Neural cell (in vitro differentiated cells): ENCODE data around the gene MYBL2. TPM values are rescaled to one million over a fixed set of nuclear protein-coding genes. Genes with fewer than 3 reads are reported as not detected.

Experiments used
- H2AFZ ChIP-seq: fragments of 200-600, 300-800 bp; sonication (generic), shearing (Covaris generic); 2 replicates; pipeline ENCODE4 v1.6.0; 2014; ENCODE audit warnings: low read depth, mild to moderate bottlenecking, antibody characterized with exemption, low read length, moderate library complexity
- H3F3A ChIP-seq: fragments of 200-600 bp; shearing (Covaris generic); 2 replicates; pipeline ENCODE4 v1.6.1; 2016; ENCODE audit warnings: mild to moderate bottlenecking, moderate library complexity, mixed read lengths, antibody characterized with exemption, low read length; ENCODE audit not compliant: insufficient read depth, poor library complexity, severe bottlenecking
- H3K27ac ChIP-seq: fragments of 200-600, 300-800 bp; sonication (generic), shearing (Covaris generic); 2 replicates; pipeline ENCODE4 v1.5.1; 2014; ENCODE audit warnings: mild to moderate bottlenecking, low read length, moderate library complexity
- H3K27me3 ChIP-seq: fragments of 300-800, 200-600 bp; sonication (generic), shearing (Covaris generic); 2 replicates; pipeline ENCODE4 v1.6.0; 2014; ENCODE audit warnings: mild to moderate bottlenecking, low read depth, low read length, moderate library complexity; ENCODE audit not compliant: insufficient read depth
- H3K36me3 ChIP-seq: fragments of 300-800, 200-600 bp; sonication (generic), shearing (Covaris generic); 2 replicates; pipeline ENCODE4 v1.5.1; 2014; ENCODE audit warnings: mild to moderate bottlenecking, antibody characterized with exemption, low read length, moderate library complexity; ENCODE audit not compliant: insufficient read depth
- H3K4me2 ChIP-seq: fragments of 300-800, 200-600 bp; sonication (generic), shearing (Covaris generic); 2 replicates; pipeline ENCODE4 v1.6.0; 2014; ENCODE audit warnings: mild to moderate bottlenecking, low read length
- H3K4me3 ChIP-seq: fragments of 300-800, 200-600 bp; sonication (generic), shearing (Covaris generic); 2 replicates; pipeline ENCODE4 v1.5.1; 2014; ENCODE audit warnings: mild to moderate bottlenecking, low read length, moderate library complexity
- H3K79me2 ChIP-seq: fragments of 200-600 bp; shearing (Covaris generic); replicated peaks from 2 replicates; pipeline ENCODE4 v1.6.0; 2014; ENCODE audit warnings: mild to moderate bottlenecking, low read length, moderate library complexity; ENCODE audit not compliant: insufficient read depth
- H3K9ac ChIP-seq: fragments of 300-800, 200-600 bp; sonication (generic), shearing (Covaris generic); 2 replicates; pipeline ENCODE4 v1.6.1; 2016; ENCODE audit warnings: mild to moderate bottlenecking, low read length, mixed read lengths
- H3K9me2 ChIP-seq: fragments of 200-600 bp; shearing (Covaris generic); 2 replicates; pipeline ENCODE4 v1.6.1; 2016; ENCODE audit warnings: mild to moderate bottlenecking, low read length, mixed read lengths; ENCODE audit not compliant: insufficient read depth
- H3K9me3 ChIP-seq: fragments of 200-600, 300-800 bp; sonication (generic), shearing (Covaris generic); 2 replicates; pipeline ENCODE4 v1.6.1; 2016; ENCODE audit warnings: mild to moderate bottlenecking, mixed run types, low read length, moderate library complexity, mixed read lengths
- H4K20me1 ChIP-seq: fragments of 200-600 bp; shearing (Covaris generic); 2 replicates; pipeline ENCODE4 v1.6.1; 2016; ENCODE audit warnings: mild to moderate bottlenecking, mixed run types; ENCODE audit not compliant: insufficient read depth
- CTCF ChIP-seq: fragments of 450-650 bp; IDR thresholded peaks from 2 replicates; pipeline ENCODE4 v1.5.1; 2014; ENCODE audit warnings: antibody characterized with exemption, mild to moderate bottlenecking, moderate library complexity; ENCODE audit not compliant: poor library complexity, severe bottlenecking
- EP300 ChIP-seq: fragments of 450-650 bp; conservative IDR thresholded peaks from 2 replicates; pipeline ENCODE4 v1.6.1; 2014; ENCODE audit warnings: antibody characterized with exemption, mild to moderate bottlenecking, moderate library complexity; ENCODE audit not compliant: poor library complexity, severe bottlenecking
- EZH2 ChIP-seq: fragments of 200-600, 300-800 bp; shearing (Covaris generic), sonication (generic); IDR thresholded peaks from 2 replicates; pipeline ENCODE4 v1.6.1; 2014; ENCODE audit warnings: antibody characterized with exemption, low read length, borderline replicate concordance, mild to moderate bottlenecking; ENCODE audit not compliant: insufficient read depth, poor library complexity, severe bottlenecking
- MXI1 ChIP-seq: fragments of 450-650 bp; conservative IDR thresholded peaks from 2 replicates; pipeline ENCODE4 v1.6.1; 2014; ENCODE audit warnings: antibody characterized with exemption, mild to moderate bottlenecking; ENCODE audit not compliant: poor library complexity, severe bottlenecking
- POLR2AphosphoS5 ChIP-seq: IDR thresholded peaks from 2 replicates; pipeline ENCODE4 v1.6.1; 2012
- RAD21 ChIP-seq: fragments of 450-650 bp; conservative IDR thresholded peaks from 2 replicates; pipeline ENCODE4 v1.6.1; 2014; ENCODE audit warnings: antibody characterized with exemption, mild to moderate bottlenecking, moderate library complexity
- REST ChIP-seq: IDR thresholded peaks from 2 replicates; pipeline ENCODE4 v1.6.1; 2012; ENCODE audit warnings: borderline replicate concordance
- SMC3 ChIP-seq: fragments of 450-650 bp; conservative IDR thresholded peaks from 2 replicates; pipeline ENCODE4 v1.6.1; 2014; ENCODE audit warnings: antibody characterized with exemption, mild to moderate bottlenecking, moderate library complexity; ENCODE audit not compliant: poor library complexity
- TAF1 ChIP-seq: IDR thresholded peaks from 2 replicates; pipeline ENCODE4 v1.6.1; 2012; ENCODE audit warnings: low read depth
- polyA plus RNA-seq: library from polyadenylated mRNA; depleted of rRNA; stranded (reverse); fragments of >200 nt; gene quantifications from 2 replicates; pipeline ENCODE4 v1.2.3, GENCODE V29; 2014

MYBL2 gene
- polyA plus RNA-seq, 1 donor from 2014 or later = not detected

- Histone ChIP-seq H3K79me2 (no peaks in the 10 kb centered on the region), H3K9me2 (no peaks in the 10 kb centered on the region), H2AFZ (no peak overlapping the region), H3K36me3 (no peaks in the 10 kb centered on the region), H3K4me3 (no peak overlapping the region), H3K27me3 (no peaks in the 10 kb centered on the region), H3K27ac (no peak overlapping the region), H4K20me1 (no peaks in the 10 kb centered on the region), H3F3A (no peaks in the 10 kb centered on the region), H3K9ac (no peak overlapping the region), H3K9me3 (no peaks in the 10 kb centered on the region), H3K4me2 (no peak overlapping the region)
- TF ChIP-seq CTCF (no peak), RAD21 (no peak), EZH2 (no peak), REST (no peak), SMC3 (no peak), EP300 (no peak), POLR2AphosphoS5 (no peak), TAF1 (no peak), MXI1 (no peak)
These were observed 78.2 kb downstream of the MYBL2 start for GRCh38 chr20:43744966-43745730.

- Histone ChIP-seq H4K20me1 (no peaks in the 10 kb centered on the region), H3K9ac (no peak overlapping the region), H3K79me2 (no peaks in the 10 kb centered on the region), H3K9me3 (no peaks in the 10 kb centered on the region), H3K36me3 (no peaks in the 10 kb centered on the region), H3K27ac (no peak overlapping the region), H3K9me2 (no peaks in the 10 kb centered on the region), H3K4me2 (no peak overlapping the region), H2AFZ (no peak overlapping the region), H3K27me3 (no peaks in the 10 kb centered on the region), H3K4me3 (no peak overlapping the region), H3F3A (no peaks in the 10 kb centered on the region)
- TF ChIP-seq CTCF (no peak), SMC3 (no peak), EZH2 (no peak), TAF1 (no peak), POLR2AphosphoS5 (no peak), EP300 (no peak), MXI1 (no peak), REST (no peak), RAD21 (no peak)
These were observed 79.6 kb downstream of the MYBL2 start for GRCh38 chr20:43746344-43747137.
